Measurements from ENCODE around the gene ZNF687. TPM values are rescaled to one million over a fixed set of nuclear protein-coding genes. Genes with fewer than 3 reads are reported as not detected.

The ZNF687 gene
- total RNA-seq, 2 donors from 2014 or later: 22.0 to 27.7 TPM

DNA sequence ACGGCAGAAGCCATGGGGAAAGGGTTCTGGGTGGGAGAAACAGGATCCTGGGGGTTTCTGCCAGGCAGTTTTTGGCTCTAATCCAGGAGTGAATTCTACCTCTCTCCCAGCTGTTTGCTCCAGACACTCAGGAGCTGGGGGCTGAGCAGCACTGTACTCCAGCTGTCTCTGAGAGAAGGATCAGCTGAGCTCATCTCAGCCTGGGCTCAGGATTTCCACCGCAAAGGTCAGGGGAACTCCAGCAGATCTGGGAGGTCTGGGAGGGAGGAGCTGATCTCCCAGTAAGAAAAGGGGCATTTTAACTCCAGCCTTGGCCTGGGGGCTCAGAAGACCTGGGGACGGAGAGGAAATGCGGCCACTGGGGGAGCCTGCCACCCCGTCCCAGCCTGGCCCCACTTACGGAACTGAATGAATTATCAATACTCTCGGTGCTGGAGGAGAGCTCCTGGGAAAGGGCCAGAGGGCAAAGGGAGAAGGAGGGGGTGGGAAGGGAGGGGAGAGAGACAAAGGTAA, 27.8 kb downstream of the ZNF687 start:
- ATAC-seq: no peak
- intact Hi-C loops (cut with DNase I, micrococcal nuclease): loop anchor here in 1 of 2 donors (10.0 kb wide), 1 partner anchor 95 kb away; no protein-coding TSS in a partner anchor
- no peak for DNase-seq

DNA sequence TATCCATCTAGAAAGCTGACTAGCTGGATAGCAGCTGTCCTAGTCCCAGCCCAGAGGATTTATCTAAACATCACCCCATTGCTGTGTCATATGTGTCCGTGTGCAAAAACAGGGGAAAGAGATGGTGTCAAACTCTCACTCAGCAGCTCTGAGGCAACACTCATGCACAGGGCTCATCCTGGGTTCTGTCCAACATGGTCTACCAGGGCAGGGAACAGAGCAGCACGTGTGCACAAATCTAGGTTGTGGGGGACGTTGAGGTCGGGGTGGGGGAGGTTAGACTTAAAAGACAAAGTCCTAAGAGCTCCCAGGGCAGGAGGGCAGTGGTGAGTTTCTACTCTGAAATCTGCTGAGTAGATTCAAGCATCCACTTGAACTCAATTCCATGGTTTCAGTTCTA, 28.9 kb downstream of the ZNF687 start:
- DNase-seq (no peak), ATAC-seq (no peak)
- intact Hi-C loops (cut with DNase I, micrococcal nuclease): no loop called here

DNA sequence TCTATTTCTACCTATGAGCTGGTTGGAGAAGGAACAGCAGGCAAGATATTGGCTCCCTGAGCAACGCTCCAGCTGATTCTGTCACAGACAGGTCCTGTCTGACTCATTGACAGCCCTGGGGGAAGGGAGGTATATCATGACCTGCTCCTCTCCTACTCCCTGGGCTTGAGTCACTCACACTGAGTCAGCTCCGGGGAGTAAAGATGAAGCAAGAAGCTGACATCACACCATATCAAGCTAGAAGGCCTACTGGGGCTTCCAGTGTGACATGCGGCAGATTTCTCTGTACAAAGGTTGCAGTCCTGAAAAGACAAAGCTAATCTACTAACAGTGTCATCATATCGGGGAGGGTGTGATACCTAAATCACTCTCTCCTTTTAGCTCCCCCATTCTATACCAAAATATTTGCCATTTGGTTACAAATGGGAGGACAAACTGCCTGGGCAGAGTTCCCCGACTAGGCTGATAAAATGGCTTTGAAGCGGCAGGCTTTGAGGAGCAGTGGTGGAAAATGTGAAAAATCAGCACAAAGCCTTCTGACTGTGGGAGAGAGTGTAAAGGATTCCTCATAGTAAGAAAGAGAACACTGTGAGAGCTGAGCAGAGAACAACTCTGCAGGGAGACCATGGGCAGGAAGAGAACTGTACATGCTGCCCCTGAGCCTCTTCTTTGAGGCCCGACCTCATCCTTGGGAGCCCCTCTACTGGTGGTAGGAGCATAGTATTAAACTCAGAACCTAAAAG, 29.7 kb downstream of the ZNF687 start:
- peak in 1 of 2 donors; percentile 72 for DNase-seq
- ATAC-seq: peak; percentile 92
- intact Hi-C loops (cut with DNase I, micrococcal nuclease): no loop called here

DNA sequence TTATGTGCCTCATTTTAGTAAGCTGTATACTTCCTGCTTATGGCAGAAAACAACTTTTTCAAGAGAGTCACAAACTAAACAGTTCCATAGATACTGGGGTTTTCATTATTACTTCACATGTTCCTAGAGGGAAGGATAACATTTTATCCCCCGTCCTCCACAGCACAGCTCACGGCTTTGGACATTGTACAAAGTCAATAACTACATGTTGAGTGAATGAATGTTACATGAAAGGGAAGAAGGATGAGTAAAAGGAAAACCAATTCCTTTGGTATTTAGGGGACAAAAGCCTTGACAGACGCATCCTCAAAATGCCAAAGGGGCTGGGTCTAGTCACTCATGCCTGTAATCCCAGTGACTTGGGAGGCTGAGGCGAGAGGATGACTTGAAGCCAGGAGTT, 30.3 kb downstream of the ZNF687 start:
- ATAC-seq (no peak), DNase-seq (no peak)
- intact Hi-C loops (cut with DNase I, micrococcal nuclease): no loop called here

DNA sequence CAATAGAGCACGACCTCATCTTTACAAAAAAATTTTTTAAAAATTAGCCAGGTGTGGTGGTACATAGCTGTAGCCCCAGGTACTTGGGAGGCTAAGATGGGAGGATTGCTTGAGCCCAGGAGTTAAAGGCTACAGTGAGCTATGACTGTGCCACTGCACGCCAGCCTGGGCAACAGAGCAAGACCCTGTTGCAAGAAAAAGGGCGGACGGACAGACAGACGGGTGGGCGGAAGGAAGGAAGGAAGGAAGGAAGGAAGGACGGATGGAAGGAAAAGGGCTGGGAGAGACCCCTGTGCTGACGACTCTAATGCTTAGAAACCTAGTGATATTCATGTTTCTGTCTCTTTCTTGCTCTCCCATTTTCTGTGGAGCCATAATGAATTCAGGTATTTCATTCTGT, 30.7 kb downstream of the ZNF687 start:
- no peak for DNase-seq
- intact Hi-C loops (cut with DNase I, micrococcal nuclease): no loop called here
- no peak for ATAC-seq

DNA sequence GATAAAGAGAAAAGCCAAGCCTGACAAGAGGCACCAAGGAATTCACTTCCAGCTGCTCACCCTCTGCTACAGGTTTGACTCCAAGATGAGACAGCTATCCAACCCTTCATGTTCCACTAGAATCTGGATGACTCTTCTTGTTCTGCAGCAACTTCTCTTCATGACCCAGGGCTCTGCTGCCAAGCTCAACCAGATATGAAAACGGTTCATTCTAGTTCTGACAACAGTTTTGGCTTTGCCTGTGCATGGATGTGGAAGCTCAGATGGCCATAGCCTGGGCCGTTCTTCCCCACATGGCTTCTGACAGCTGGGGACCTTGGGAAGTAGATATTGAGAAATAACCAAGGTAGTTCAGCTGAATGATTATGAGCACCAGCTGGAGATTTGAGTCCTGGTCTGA, 31.4 kb downstream of the ZNF687 start:
- no peak for ATAC-seq
- no peak for DNase-seq
- intact Hi-C loops (cut with DNase I, micrococcal nuclease): no loop called here

DNA sequence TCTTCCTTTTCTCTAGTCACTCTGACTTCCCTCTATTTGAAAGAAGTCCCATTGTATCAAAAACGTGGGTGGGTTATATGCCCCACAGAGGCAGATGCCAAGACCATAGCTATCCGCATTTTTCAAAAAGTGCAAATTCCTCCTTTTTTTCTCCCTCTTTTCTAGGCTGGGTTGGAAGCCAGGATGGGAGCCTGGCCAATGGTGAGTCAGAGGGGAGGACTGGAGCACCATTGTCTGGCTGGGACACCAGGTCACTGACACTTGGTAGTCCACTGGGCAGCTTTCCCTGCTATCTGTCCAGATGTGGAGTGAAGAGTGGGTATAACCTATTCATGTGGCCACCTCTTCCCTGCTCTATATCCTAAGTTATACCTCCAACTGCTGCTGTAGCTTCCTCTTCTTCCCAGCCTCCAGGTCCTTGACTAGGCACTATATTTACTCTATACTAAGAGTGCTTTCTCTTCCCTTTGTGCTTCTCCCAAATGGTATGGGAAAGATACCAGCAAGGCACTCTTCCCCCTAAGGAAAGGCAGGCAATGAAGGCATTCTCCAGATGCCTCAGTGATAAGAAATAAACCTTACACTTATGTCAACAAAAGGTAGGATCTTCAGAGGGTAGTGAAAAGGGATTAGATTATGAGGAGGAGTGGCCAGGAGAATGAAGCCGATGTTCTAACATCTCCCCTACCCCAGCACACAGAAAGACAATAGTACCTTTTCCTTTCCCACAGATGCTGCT, 32.2 kb downstream of the ZNF687 start:
- ATAC-seq (no peak), DNase-seq (peak; percentile 40 to 46)
- intact Hi-C loops (cut with DNase I, micrococcal nuclease): no loop called here

DNA sequence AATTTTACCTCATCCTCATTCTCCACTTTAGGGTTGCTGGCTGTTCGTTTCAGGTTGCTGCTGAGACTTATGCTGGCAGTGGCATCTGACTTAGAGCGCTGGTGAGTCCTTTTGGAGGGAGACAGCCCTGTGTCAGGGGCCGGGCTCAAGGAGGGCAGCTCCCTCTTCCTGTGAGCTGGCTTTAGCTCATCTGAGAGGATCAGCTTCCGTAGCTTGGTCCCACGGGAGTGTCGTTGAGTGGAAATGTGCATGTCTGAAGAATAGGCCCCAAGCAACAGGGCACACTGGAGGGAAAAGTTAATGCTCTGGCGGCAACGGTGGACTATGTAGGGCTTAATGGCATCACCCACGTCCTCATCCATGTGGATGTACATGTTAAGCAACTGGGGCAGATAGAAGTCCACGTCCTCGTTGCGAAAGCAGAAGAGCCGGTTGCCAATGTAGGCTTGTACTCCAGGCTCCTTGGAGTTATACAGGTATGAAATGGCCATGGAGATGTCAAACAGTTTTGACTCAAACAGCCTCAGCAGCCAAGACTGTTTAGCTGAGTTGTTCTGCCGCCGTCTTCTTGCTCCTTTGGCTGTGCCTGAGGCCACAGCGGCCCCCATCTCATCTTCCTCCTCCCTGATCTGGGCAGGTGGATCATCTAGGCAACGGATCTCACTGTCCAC, 33.6 kb downstream of the ZNF687 start:
- no peak for DNase-seq
- intact Hi-C loops (cut with DNase I, micrococcal nuclease): no loop called here
- no peak for ATAC-seq

DNA sequence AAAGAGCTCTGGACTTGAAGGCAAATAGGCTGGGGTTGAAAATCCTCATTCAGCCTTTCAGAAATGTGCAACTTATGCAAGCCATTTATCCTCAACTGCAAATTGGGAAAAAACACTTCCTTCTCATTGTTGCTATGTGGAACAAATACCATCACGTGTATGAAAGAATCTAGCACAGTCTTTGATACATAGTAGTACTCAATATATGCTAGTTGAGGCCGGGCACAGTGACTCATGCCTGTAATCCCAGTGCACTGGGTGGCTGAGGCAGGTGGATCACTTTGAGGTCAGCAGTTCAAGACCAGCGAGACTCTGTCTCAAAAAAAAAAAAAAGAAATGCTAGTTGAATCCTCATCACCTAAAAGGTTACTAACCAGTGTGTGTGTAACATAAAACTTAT, 36.9 kb downstream of the ZNF687 start:
- intact Hi-C loops (cut with DNase I, micrococcal nuclease): no loop called here
- no peak for ATAC-seq

DNA sequence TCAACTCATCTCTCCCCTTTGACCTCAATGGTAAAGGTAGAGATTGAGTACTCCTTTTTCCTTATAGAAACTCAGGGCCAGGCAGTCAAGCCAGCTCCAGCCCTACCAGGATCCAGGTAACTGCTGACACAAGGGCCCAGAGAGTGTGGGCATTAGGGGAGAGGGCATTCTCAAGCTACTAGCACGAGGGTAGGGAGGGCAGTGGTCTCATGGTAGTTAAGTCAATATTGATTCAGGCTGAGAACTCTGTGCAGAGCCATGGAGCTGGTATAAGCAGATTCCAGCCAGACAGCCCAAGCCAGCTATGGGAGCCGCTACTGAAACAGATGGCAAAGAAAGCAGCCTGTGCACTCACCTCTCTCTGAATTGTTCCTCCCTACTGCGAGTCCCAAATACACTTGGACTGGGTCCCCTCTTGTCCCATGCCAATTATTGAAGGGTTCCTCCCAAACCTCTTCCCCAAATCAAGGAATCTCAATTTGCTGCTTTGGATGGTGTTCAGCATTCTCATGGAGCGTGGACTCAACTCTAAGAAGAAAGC, 42.4 kb downstream of the ZNF687 start:
- ATAC-seq (no peak), DNase-seq (no peak)
- intact Hi-C loops (cut with DNase I, micrococcal nuclease): no loop called here

More for the DNA sequence above, 36.9 kb downstream of the ZNF687 start:
- no peak for DNase-seq

DNA sequence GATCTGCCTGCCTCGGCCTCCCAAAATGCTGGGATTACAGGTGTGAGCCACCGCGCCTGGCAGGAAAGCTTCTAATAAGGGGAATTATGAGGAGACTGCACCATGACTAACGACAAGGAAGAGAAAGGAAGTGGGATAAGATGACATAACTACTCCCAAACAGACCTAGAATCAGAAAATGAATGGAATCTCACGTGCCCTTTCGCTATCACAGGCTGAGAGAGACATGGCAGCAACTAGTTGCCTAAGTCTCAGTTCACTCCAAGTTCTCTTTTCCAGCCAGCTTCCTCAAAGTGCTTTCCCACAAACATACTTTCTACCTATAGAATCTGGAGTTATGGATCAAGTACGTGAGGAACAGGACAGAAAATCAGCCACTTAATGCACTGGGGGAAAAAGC, 43.1 kb downstream of the ZNF687 start:
- DNase-seq (no peak), ATAC-seq (no peak)
- intact Hi-C loops (cut with DNase I, micrococcal nuclease): no loop called here

DNA sequence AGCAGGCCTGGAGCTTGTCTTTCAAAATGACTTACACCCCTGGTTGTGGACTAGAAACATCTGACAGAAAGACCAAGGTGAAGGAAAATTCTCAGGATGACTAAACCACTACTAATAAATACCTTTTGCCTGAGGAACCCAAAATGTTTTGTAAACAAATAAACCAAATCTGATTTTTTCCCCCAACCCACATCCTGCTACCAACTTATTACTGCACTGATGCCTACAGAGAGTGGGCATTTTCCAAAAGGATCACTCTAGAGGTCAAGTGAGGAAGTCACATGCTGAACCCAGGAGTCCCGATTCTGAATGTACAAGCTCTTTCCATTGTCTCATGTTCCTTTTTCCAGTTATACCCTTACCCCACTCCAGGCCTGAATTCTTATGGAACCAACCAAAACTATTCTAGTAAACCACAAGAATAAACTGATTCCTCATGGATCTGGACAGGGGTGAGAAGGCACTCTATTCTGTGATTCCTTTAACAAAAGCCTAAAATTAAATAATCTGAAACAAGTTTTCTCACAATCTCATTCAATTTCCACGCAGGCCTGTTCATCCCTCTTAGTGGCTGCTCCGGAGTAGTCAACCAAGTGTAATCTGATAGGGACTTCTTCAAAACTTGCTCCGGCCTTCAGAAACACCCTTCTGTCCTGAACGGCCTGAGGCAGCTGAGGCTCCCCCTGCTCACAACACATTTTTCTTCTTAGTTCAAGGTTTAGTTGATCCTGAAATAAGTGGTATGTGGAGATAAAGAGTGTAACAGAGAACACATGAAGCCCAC, 43.7 kb downstream of the ZNF687 start:
- intact Hi-C loops (cut with DNase I, micrococcal nuclease): no loop called here
- ATAC-seq (no peak), DNase-seq (no peak)

DNA sequence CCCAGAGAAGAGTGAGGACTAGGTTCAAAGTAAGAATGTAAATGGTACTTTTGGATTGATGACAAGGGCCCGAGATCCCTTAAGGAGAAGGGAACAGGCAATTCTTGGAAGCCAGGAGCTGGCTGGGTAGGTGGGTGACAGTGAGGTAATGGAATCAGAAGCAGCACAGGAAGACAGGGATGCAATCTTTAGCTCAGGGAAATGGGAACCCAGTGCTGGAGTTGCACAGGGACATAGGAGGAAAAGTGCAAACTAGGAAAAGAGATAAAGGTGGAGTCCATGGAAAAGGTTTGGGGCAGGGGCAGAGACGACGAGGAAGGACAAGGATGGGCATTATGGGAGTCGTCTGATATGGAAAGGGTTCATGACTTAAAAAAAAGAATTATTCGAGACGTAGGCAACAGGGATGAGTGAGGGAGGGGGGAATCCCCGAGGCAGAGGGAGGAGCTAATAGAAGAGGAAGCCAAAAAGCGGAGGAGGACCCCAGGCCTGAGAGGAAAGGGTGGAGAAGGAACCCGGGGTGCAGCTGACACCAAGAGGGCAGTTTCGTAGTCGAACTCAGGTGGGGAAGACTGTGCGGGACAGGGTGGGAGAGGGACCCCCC, 44.6 kb downstream of the ZNF687 start:
- ATAC-seq (peak; percentile 49), DNase-seq (peak; percentile 56 to 58)
- intact Hi-C loops (cut with DNase I, micrococcal nuclease): no loop called here

DNA sequence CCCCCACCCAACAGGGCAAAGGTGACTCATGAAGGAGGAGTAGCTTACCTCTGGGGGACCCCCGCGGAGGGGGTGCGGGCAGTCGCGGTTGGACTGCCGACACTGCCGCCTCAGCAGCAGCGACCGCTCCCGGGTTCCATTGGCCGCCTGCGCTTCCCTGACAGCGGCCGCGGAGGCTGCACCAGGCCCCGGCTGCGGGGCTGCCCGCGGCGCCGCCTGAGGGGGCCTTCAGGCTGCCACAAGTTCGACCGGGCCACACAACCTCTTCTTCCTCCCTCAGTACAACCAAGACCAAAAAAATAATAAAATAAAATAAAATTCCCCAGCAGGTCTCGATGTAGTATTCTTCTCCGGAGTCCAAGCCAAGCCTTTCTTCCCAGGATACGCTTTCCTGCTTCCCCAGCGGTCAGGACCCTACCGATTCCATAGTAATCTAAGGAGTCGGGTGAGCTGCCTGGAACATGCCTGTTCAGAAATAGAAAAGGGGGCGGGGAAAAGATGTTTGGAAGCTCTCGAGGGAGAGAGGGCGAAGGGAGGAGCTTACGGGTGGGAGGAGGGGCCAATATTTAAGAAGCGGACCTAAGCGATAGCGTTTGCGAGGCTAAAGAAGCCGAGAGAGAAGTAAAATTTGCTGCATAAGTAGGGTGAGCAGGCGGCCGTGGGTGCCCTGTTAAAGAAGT, 45.3 kb downstream of the ZNF687 start, which contains the start of gene PI4KB:
TSS of gene PI4KB (minus strand) at position 194 of the 680 bp plus-strand sequence. CDS start 10,935 bp downstream, outside the sequence.
- intact Hi-C loops (cut with DNase I, micrococcal nuclease): no loop called here
- peak; percentile 92 to 94 for DNase-seq
- peak; percentile 97 for ATAC-seq

DNA sequence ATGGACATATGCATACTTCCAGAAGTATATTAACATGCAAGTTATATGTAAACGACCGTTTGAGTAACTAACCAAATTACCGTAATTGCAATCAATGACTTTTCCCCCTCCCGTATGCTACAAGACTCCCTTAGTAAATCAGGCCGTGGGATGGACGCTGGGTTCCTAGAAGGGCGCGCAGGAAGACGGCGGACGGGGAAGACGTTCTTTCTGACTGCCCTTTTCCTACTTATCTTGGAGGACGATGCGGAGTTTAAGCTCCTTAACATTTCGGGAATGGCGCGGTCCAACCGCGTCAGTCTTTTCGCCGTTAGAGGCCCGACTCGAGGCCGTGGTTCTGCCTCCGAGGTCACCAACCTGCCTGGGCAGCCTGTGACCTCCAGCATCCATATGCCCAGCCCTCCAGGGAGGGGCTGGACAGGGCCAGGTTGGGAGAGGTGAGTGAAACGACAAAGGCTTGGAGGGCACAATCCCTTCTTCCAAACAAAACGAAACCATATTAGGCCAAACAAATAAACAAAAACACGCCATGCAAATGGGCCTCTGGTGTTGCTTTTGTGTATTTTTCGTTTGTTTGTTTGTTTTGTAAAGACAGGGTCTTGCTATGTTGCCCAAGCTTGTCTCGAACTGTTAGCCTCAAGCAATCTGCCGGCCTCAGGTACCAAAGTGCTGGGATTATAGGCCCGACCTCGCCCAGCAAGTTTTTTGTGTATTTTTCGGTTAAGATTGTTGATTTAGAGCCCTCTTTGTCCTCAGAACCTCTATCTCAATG, 46.0 kb downstream of the ZNF687 start:
- peak; percentile 30 for ATAC-seq
- intact Hi-C loops (cut with DNase I, micrococcal nuclease): no loop called here
- peak in 1 of 2 donors; percentile 50 for DNase-seq

DNA sequence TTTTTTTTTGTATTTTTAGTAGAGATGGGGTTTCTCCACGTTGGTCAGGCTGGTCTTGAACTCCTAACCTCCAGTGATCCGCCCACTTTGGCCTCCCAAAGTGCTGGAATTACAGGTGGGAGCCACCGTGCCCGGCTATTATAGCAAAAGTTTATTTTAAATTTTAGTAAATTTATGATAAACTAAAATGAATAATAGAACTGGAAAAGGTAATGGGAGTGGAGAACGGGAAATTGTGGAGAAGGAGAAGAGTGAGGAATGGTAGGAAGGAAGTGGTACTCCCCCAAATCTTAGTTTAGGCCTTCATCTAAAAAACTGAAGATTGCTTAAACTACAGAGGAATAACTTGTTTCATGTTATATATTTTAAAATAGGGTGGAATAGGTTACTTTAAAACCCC, 52.7 kb downstream of the ZNF687 start:
- DNase-seq: no peak
- intact Hi-C loops (cut with DNase I, micrococcal nuclease): loop anchor here in 1 of 2 donors (5.0 kb wide), 1 partner anchor 33 kb away; no protein-coding TSS in a partner anchor
- ATAC-seq: no peak

DNA sequence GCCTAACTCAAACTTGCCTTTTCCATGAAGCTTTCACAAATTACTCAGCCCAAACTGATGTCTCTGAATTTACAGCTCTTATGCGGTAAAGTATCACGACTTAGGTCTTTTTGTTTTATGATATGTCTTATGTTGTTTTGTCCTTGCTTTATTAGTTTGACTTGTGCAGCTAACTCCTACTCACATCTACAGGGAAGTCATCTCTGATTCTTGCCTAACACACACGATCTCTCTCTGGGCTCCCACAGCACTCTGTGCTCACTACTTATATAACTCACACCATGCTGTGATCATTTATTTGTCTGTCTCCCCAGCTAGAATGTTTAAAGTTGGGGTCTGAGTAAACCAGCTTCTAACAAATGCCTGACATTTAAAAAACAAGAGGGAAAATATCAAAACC, 54.5 kb downstream of the ZNF687 start:
- intact Hi-C loops (cut with DNase I, micrococcal nuclease): loop anchor here in 1 of 2 donors (5.0 kb wide), 1 partner anchor 34 kb away; no protein-coding TSS in a partner anchor
- no peak for DNase-seq
- ATAC-seq: no peak

All from left colon (tissue), 2 donors.